GM12864 (cell line): ENCODE results near the gene COMMD7.
"Not testable (repeated sequence)": the region's sequence is repeated elsewhere in the genome, so short reads cannot be mapped to it uniquely, and the experiment has no call there.

Experiments
- DNase-seq: peaks from one replicate; pipeline ENCODE4 v3.0.0-alpha.2; 2011; ENCODE audit warnings: low read depth
- H3K4me3 ChIP-seq: 2 replicates; pipeline ENCODE4 v1.5.1; 2011; ENCODE audit warnings: mild to moderate bottlenecking, low read depth, low read length, control low read depth
- CTCF ChIP-seq: IDR thresholded peaks from 2 replicates; pipeline ENCODE4 v1.5.1; 2011; ENCODE audit warnings: low read depth, mild to moderate bottlenecking, moderate library complexity, low read length, control low read depth, inconsistent platforms; ENCODE audit errors: missing control alignments

Gene COMMD7

GRCh38 chr20:32775336-32775991 is 32.2 kb upstream of the COMMD7 start:
- no peak for DNase-seq
- H3K4me3 ChIP-seq = no peak overlapping the region
- TF ChIP-seq CTCF = no peak

GRCh38 chr20:32773855-32774254 is 30.6 kb upstream of the COMMD7 start:
- no peak for DNase-seq
- no peak overlapping the region for H3K4me3 ChIP-seq
- TF ChIP-seq CTCF = no peak

DNA sequence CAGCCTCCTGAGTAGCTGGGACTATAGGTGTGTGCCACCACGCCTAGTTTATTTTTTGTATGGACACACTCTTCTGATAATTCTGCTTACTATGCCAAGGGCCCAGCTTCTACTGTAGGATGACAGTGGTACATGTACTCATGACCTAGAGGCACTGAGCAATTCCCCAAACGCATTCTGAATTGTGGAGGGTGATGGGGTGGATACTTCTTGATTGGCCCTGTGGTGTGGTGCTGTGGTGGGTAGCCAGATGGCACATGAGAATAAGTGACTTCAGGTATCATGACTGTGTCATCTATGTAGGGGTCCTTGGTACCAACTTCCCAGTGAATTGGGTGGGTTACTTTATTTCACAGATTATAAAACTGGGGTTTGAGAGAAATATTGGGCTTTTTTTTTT is 30.0 kb upstream of the COMMD7 start:
- no peak for DNase-seq
- no peak overlapping the region for H3K4me3 ChIP-seq
- TF ChIP-seq CTCF = no peak

- no peak overlapping the region for H3K4me3 ChIP-seq
Measured at GRCh38 chr20:32772046-32772445, 28.8 kb upstream of the COMMD7 start.

GRCh38 chr20:32767418-32768198 is 24.3 kb upstream of the COMMD7 start:
- H3K4me3 ChIP-seq = no peak overlapping the region
- TF ChIP-seq CTCF = no peak
- DNase-seq = no peak

More at GRCh38 chr20:32772046-32772445, 28.8 kb upstream of the COMMD7 start:
- DNase-seq = no peak
- TF ChIP-seq CTCF = no peak

DNA sequence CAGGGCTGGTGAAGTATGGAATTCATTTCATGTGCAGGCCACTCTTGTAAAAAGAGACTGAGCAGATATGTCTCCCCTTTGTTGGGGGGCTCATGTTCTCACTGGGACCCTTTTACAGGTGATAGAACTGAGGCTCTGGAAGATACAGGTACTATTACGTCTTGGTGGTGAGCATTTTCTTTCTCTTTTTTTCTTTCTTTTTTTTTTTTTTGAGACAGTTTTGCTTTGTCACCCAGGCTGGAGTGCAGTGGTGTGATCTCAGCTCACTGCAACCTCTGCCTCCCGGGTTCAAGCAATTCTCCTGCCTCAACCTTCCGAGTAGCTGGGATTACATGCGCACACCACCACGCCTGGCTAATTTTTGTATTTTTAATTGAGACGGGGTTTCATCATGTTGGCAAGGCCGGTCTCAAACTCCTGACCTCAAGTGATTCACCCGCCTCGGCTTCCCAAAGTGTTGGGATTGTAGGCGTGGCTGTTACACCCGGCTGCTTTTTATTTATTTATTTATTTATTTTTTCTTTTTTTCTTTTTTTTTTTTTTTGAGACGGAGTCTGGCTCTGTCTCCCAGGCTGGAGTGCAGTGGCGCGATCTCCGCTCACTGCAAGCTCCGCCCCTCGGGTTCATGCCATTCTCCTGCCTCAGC is 22.1 kb upstream of the COMMD7 start:
- DNase-seq, H3K4me3 ChIP-seq: not testable (repeated sequence)
